GM19324 (cell line): ENCODE data around the gene CHCHD6.
A peak's percentile ranks its signal among the peaks of the same experiment; 100 is the strongest.

Source experiments
- ATAC-seq: cut with Tn5 transposase; IDR thresholded peaks from one replicate; pipeline ENCODE4 v1.9.1; 2021; ENCODE audit warnings: mild to moderate bottlenecking, moderate library complexity; ENCODE audit not compliant: unreplicated experiment, low FRiP score

The CHCHD6 gene

GRCh38 chr3:126968391-126969390 is 264.7 kb downstream of the CHCHD6 start:
- ATAC-seq: no peak

GRCh38 chr3:126969586-126969985 is 265.5 kb downstream of the CHCHD6 start:
- ATAC-seq: no peak

DNA sequence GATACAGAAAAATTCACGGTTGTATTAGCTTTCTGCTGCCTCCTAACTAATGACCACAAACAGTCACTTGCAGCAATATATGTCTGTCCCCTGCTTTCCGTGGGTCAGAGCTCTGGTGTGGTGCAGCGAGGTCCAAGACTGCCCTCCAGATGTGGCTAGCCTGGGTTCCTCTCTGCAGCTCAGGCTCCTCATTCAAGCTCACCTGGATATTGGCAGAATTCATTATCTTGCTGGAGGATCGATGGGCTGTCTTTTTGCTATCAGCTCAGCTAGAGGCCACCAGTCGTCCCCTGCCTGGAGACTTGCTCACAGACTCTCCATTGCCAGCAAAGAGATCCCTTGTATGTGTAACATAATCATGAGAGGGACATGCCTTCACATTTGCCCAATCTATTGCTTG is 266.1 kb downstream of the CHCHD6 start:
- ATAC-seq: no peak

DNA sequence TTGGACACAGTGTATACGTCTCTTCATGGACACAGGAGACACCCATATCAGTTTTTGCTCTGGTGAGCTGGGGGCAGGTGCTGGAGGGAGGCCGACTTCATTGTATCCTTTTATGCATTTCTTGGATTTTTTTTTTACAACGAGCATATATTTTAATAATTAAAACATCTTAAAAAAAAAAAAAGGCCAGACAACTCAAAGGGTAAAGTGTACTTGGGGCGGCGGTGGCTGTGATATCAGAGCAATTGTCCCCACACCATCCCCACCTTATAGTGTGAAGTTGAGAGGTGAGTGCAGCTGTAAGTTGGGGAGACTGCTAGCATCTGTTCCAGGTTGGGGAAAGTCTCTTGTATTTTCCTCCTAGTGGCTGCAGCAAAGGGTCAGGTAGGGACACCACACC is 266.9 kb downstream of the CHCHD6 start:
- ATAC-seq: no peak

DNA sequence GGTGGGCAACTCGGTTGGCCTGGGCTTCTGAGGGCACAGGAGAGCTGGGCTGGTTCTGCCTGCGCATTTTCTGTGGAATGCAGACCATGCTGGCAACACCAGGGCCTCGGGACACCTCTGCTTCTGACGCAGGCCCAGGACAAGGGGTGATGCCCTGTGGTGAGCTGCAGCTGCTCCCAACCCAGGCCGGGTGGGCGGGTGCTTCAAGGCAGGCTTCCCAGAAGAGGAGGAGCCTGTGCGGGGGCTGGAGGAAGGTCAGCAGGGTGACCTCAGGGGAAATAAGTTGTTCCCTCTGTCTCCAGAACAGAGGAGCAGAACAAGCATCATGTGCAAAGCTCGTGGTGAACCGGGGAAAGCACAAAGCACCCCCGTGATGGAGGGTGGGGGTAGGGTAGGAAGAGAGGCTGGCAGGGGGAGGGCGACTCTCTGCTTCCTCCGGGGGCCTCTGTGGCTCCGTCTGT is 267.9 kb downstream of the CHCHD6 start:
- no peak for ATAC-seq

- no peak for ATAC-seq
These were observed 268.8 kb downstream of the CHCHD6 start for GRCh38 chr3:126972866-126973265.

GRCh38 chr3:126973814-126974213 is 269.8 kb downstream of the CHCHD6 start:
- no peak for ATAC-seq

GRCh38 chr3:126974756-126975155 is 270.7 kb downstream of the CHCHD6 start:
- ATAC-seq: no peak

DNA sequence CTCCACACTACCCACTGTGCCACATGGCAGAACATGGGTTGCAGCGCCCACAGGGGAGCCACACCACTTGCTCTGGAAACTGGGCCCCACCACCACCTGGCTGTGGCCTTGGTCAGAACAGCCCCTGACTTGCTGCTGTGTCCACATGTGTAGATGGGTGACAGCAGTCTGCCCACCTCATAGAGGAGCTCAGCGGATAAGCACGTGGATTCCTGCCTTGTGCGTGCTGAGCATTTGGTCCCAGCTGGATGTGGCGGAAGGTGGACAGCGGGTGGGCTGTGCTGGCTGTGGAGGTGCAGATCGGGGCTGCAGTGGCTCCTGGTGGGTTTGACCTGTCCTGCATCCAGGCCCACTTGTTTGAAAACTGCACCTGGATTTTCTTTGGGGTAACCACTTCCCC is 272.9 kb downstream of the CHCHD6 start:
- ATAC-seq: no peak

GRCh38 chr3:126977821-126978220 is 273.8 kb downstream of the CHCHD6 start:
- no peak for ATAC-seq

DNA sequence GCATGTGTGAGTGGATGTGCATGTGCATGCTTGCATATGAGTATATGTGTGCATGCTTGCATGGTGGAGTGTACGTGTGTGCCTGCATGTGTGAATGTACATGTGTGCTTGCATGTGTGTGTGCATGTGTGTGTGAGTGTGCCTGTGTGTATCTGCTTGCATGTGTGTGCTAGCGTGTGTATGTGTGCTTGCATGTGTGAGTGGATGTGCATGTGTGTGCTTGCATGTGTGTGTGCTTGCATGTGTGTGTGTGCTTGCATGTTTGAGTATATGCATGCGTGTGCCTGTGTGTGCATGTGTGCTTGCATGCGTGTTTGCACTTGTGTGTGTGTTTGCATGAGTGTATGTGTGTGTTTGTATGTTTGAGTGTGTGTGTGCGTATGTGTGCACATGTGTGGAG is 274.3 kb downstream of the CHCHD6 start:
- no peak for ATAC-seq

- no peak for ATAC-seq
These were observed 275.1 kb downstream of the CHCHD6 start for GRCh38 chr3:126979046-126979628.

DNA sequence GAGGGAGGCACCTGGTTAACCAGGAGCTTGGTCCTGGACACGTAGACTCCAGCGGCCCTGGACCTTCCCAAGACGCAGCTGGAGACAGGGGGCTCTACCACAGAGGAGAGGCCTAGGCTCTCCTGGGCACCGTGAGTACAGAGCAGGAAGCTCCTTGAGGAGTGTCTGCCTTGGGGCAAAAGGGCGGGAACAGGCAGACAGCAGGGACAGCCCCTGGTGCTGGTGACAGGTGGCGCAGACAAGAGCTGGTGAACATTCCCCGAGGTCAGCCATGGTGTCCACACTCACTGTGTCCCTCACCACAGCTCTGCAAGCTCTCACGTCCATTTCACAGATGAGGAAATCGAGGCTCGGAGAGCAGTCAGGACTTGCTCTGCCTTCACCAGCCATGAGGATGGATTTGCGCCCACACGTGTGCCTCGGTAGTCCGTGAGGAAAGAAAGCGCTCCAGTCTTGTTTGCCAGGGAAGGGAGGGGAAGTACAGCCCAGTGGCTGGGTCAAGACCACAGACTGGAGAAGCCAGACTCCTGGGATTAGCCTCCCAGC is 276.3 kb downstream of the CHCHD6 start:
- ATAC-seq: no peak

DNA sequence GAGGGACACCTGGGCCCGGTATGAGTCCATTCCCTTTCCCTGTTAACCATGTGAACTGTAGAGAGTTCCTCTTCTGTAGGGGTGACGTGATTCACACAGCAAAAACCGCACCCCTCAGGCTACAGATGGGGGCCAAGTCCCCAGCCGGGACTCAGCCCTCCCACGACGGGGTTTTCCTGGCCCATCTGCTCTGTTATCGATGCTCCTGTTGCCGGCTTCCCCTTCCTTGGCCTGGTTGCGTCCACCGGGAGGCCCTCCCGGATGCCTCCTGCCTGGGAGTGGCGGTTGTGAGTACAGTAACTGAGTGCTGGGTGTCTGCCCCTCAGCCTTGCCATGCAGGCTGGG is 278.1 kb downstream of the CHCHD6 start:
- ATAC-seq: peak; percentile 2

DNA sequence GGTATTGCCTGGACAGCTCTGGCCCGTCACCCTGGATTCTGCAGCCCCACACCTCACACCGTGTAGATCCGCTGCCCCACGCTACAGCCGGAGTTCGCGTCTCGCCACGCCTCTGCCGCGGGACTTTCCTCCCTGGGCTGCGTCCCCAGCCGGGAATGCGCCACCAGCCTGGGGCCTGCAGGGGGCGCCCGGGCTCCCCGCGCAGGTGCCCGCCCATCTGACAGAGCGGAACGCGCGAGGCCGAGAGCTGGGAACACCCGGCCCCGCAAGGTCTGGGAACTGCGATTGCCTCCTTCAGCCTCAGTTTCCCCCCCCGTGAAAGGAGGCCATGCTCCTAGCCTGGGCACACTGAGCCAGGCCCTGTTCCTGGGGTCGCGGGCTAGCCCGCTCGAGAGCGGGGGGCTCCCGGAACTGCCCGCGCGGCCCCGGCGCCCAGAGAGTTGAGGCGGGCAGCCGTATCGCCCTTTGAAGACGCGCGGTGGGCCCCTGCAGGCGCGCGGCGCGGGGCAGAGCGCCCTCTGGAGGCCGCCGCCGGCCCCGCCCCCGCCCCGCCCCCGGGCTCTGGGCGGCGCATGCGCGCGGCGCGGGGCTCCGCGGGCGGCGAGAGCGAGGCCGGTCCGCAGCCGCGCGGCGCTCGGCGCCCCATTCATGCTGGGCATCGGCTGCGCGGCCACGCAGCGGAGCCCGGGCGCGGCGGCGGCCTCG is 278.6 kb downstream of the CHCHD6 start, which contains the start of gene PLXNA1:
Gene PLXNA1 (plus strand): TSS at position 645 of the 705 bp plus-strand sequence. CDS start 5,479 bp downstream, outside the sequence.
- peak; percentile 79 for ATAC-seq

DNA sequence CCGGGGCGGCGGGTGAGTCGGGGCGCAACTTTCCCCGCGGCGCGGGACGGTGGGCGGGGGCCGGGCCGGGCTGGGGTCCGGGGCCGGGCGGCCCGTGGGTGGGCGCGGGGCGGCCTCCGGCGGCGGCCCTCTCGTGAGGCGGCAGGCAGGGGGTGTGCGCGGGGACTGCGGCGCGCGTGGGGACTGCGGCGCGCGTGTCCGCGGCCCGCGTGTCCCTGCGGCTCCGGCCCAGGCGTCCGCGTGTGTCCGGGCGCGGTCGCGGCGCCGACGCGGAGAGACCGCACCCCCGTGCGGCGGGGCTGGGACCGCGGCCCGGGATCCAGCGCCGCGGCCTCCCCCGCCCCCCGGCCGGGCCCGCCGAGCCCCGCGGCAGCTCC is 279.2 kb downstream of the CHCHD6 start:
- peak; percentile 20 for ATAC-seq

DNA sequence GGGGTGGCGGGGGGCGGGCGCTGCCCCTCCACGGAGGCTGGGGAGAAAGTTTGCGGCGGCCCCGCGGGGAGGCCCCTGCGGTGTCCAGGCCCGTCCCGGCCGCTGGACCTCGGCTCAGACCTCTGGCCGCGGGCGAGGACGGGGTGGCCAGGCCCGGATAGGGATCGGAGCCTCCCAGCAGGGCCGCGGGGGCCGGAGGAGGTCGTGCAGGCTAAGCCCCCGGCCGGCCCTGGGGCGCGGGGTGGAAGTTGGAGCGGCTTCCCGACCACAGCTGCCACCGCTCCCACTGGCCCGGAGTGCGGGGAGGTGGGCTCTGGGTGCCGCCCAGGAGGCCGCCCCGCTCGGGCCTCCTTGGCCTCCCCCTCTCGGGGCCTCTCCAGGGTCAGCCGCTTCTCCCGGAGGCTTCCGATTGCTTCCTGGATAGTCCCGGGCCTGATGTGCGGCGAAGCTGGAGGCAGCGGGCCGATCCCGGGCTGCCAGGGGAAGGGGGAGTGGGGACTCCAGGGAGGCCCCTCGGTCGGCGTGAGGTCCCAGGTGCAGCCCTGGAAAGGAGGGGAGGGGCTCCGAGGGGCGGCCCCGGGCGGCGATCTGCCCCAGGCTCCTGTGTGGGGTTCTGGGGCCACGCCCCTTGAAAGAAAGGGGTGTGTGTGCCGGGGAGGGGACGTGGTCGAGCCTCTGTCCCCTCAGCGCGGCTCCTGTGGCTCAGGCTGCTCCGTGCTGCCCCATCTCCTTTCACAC is 279.8 kb downstream of the CHCHD6 start:
- ATAC-seq: peak; percentile 7

GRCh38 chr3:126984391-126985131 is 280.5 kb downstream of the CHCHD6 start:
- ATAC-seq: no peak
